Mammary epithelial cell (primary cell): Measurements from ENCODE around the gene CASK.

Source experiments
- CTCF ChIP-seq, 2 donors: IDR thresholded peaks in 1 of 2; conservative IDR thresholded peaks in 1 of 2; 2 replicates each; pipeline ENCODE4 v1.5.1; 2011 to 2012; ENCODE audit warnings: inconsistent platforms in 2 of 2, low read length in 2 of 2, mild to moderate bottlenecking in 2 of 2, control low read depth in 1 of 2, low read depth in 1 of 2; ENCODE audit not compliant: insufficient read depth in 1 of 2; ENCODE audit errors: extremely low read depth in 1 of 2
- EZH2 ChIP-seq: IDR thresholded peaks from 2 replicates; pipeline ENCODE4 v1.6.1; 2012; ENCODE audit warnings: low read length, inconsistent platforms, borderline replicate concordance

DNA sequence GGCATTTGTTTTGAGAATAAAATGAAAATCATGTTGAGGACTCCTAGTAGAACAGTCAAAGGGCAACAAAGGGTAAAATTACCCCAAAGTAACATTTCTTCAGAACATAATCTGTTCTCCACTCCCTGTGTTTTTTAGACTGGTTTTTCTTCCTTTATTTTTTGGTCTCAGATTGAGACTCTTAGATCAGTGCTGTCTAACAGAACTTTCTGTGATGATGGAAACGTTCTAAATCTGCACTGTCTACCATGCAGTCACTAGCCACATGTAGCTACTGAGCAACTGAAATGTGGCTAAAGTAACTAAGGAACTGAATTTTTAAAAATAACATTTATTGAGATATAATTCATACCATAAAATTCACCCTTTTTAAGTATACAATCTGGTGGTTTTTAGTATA lies 19.8 kb downstream of the CASK start:
- TF ChIP-seq CTCF (conservative IDR thresholded peaks at IDR 0.05 in 1 of 2, IDR thresholded peaks at IDR 0.05 in 1 of 2; ENCODE audit: extremely low read depth in 1 of 2, insufficient read depth in 1 of 2, low read depth in 1 of 2, low read length in 2 of 2) (no peak), EZH2 (no peak)
